GM19395 (cell line): ENCODE results near the gene SLC51A.
"Not testable (repeated sequence)": the region's sequence is repeated elsewhere in the genome, so short reads cannot be mapped to it uniquely, and the experiment has no call there.

ENCODE experiments used
- ATAC-seq: cut with Tn5 transposase; IDR thresholded peaks from one replicate; pipeline ENCODE4 v1.9.1; 2021; ENCODE audit warnings: mild to moderate bottlenecking, moderate library complexity; ENCODE audit not compliant: unreplicated experiment

SLC51A gene

DNA sequence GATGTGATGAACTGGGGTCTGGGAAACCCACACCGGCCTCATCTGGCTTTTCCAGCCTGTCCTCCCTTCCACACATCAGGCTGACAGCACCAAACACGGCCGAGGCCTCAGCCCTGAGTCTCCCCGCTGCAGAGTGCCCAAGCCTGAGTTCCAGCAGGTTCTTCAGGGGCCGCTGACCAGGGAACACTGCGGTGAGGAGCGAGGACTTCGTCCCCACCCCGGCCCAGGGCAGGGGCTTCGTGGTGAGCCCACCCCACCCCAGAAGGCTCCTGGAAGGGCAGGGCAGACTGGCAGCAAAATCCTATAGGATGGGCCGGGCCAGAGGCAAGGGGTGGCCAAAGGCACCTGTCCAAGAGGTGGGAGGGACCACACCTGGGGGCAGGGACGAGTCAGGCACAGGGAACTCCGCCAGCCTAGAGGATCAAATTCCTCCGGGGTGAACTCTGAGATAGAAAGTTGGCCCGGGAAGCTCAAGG lies at the start of gene SLC51A:
SLC51A (plus strand) TSS at position 446 of the 476 bp plus-strand sequence. CDS start 179 bp downstream, outside the sequence.
- no peak for ATAC-seq

- no peak for ATAC-seq
Observed at GRCh38 chr3:196166741-196167140, 49.6 kb upstream of the SLC51A start.

- ATAC-seq, result no peak
Observed at GRCh38 chr3:196168808-196169391, 47.4 kb upstream of the SLC51A start.

DNA sequence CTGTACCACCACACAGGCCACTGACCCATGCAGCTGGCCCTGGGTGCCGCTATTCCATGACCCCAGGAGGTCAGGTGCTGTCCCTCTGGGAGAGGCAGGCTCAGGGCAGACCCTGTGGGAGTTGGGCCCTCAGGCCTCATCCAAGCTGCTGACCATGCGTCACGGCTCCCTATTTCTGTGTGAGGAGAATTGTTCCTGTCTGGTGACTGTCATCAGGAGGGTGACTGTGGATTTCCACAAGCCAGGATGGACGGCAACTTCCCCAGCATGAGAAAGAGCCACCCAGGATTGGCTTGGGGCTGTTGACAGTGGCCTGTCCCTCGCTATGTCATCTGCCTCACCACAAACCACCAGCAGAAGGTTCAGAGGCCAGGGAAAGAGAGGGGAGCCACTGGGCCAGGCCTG lies 46.5 kb upstream of the SLC51A start:
- ATAC-seq, result no peak

DNA sequence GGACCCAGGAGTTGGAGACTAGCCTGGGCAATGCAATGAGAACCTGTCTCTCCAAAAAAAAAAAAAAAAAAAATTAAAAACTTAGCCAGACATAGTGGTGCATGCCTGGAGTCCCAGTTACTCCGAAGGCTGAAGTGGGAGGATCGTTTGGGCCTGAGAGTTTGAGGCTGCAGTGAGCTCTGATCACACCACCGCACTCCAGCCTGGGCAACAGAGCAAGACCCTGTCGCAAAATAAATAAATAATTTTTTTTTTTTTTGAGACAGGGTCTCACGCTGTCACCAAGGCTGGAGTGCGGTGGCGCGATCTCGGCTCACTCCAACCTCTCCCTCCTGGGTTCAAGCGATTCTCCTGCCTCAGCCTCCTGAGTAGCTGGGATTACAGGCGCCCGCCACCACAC lies 46.0 kb upstream of the SLC51A start:
- not testable (repeated sequence) for ATAC-seq

DNA sequence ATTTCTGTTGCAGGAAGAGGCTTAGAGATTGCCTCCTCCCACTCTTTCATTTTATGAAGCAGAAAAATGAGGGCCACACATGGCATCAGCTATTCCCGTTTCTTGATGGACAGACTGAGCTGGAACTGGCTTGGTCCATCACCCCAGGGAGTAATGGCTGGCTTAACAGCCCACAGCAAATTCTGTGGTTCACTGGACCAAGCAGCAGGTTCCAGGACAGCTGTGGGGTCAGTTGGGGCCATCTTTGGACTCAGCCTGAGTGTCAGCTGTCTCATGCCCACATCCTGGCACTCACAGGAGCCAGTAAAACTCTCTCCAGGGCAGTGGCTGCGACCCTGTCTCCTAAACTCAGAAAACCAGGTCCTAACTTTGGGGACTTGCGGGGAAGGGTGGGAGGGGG lies 41.7 kb upstream of the SLC51A start:
- ATAC-seq, result no peak

DNA sequence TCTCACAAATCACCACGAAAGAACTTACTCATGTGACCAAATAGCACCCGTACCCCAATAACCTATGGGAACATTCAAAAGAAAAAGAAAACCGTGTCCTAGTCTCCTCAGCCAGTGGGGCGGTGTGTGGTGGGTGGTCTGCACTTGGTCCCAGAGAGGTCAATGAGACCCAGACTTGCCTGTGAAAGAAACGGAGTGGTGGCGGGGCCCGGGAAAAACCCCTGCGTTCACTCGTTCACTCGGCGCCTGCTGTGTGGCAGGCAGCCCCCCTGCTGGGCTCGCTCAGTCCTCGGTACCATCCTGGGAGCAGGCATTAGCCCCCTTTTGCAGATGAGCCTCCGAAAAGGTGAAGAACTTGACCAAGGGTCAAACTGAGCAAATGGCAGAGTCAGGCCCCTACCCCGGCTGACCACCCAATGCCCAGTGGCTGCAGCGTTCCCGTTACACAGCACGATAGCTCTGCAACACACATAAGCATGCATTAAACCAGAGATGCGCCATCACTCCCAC lies 41.2 kb upstream of the SLC51A start:
- ATAC-seq, result no peak

- no peak for ATAC-seq
Observed at GRCh38 chr3:196175722-196176121, 40.6 kb upstream of the SLC51A start.

DNA sequence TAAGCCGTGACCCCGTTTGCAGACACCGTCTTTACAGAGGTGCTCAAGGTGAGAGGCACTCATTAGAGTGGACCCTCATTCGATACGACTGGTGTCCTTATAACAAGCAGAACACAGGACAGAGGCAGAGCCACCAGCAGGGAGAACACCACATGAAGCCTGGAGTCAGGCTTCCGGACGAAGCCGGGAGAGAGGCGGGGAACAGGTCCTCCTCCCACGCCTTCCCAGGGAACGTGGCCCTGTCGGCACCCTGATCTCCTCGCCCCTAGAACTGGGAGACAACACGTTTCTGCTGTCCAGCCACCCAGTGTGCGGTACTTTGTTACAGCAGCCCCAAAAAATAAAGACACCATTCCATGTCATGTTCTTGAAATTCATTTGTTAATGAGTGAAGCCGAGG lies 38.8 kb upstream of the SLC51A start:
- no peak for ATAC-seq

GRCh38 chr3:196177967-196178366 lies 38.4 kb upstream of the SLC51A start:
- ATAC-seq, result no peak

- no peak for ATAC-seq
Observed at GRCh38 chr3:196178993-196179379, 37.3 kb upstream of the SLC51A start.

GRCh38 chr3:196179380-196180308 lies 36.7 kb upstream of the SLC51A start:
- ATAC-seq, result peak; percentile 74

DNA sequence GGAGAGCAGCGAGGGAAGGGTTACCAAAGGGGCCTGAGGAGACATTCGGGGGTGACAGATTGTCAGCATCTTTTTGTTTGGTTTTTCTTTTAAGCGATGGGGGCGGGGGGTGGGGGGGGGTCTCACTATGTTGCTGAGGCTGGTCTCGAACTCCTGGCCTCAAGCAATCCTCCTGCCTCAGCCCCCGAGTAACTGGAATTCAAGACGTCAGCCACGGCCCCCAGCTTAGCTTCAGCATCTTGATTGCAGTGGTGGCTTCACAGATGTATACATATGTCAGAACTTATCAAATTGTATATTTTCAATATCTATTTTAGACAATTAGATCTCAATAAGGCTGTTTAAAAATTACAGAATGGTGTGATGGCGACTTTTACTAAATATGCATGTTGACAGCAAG lies 36.0 kb upstream of the SLC51A start:
- ATAC-seq, result no peak

DNA sequence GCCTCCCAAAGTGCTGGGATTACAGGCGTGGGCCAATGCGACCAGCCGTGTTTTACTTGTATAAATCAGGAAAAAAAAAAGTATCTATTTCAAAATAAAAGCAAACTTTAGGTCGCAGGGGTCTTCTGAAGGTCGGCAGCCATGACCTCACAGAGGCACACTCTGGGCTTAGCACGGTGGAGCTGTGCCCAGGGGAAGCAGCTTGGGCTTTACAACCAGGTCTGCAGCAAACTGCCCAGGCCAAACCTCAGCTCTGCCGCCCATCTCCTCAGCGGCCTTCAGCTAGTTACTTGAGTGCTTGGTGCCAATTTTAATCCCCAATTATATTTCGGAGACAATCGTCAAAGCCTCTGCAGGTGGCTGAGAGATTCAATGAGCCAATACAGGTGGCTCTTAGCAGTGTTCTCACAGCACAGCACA lies 35.2 kb upstream of the SLC51A start:
- ATAC-seq, result no peak

DNA sequence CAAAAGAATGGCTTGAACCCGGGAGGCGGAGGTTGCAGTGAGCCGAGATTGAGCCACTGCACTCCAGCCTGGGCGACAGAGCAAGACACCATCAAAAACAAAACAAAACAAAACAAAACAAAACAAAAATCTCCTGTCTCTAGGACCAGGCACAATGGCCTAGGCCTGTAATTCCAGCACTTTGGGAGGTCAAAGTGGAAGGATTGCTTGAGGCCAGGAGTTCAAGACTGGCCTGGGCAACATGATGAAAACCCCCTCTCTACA lies 32.2 kb upstream of the SLC51A start:
- ATAC-seq, result not testable (repeated sequence)

GRCh38 chr3:196184881-196185280 lies 31.5 kb upstream of the SLC51A start:
- ATAC-seq, result no peak

DNA sequence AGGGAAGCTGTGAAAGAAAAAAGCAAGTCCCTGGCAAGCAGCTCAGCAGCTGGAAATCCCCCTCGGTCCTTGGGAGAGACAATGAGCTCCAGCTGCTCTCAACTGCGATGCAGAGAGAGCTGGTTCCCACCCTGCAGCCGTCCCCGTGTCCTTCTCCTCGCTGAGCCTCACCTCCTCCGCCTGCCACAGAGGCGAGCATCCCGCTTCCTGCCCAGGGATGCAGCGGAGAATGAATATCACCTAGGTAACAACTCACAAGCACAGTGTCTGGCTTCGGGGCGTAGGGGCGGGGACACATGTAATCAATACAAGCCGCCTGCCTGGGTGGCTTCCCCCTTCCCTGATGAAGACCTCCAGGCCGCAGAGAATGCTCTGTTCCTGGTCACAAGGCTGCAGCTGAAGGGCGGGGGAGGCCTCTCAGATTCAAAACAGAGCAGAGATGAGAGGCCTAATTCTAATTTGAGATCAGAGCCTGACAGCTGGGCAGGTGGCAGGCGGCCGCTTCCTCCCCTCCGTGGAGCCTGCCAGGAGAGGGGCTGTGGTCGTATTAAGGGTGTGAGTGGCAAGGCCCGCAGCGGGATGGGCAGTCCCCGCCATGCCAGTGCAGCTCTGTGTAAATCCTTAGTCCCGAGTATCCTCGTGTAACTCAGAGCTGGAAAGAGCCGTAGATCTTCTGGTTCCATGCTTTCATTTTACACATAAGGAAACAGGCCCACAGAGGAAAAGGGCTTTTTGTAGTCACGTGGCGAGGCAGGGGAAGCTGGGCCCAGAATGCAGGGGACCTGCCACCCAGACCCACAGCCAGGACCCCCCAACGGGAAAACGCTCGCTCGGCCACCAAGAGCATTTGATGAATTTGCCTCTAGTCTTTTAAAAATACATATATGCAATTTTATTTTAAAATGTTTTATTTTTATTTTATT lies 29.4 kb upstream of the SLC51A start:
- ATAC-seq, result peak; percentile 61

- ATAC-seq, result no peak
Observed at GRCh38 chr3:196189566-196190347, 26.6 kb upstream of the SLC51A start.

DNA sequence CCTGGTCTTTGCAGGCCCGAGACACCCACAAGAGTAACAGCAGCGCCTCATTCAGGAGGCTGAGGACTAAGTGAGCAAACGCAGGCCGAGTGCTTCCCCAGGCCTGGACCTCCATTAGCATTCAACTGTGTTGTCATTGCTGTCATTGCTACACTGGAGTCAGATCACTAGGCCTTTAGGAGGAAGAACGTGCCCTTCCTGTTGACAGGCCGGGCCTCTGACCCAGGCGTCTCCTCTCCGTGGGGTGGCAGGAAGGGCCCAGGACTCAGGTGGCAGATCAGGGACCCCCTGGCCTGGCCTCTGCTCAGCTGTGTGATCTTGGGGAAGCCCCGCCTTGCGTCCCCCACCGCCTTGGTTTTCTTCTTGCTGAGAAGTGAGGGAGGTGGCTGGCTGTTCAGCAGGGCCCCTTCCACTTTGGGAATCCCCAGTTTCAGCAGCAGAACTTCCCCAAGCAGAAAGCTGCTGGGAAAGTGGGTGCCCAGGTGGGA lies 24.3 kb upstream of the SLC51A start:
- ATAC-seq, result peak; percentile 51

- peak; percentile 30 for ATAC-seq
Observed at GRCh38 chr3:196192524-196193051, 23.7 kb upstream of the SLC51A start.
